KOPT-K1 (cell line): ENCODE results near the gene VPS37D.
"Not testable (repeated sequence)": the region's sequence is repeated elsewhere in the genome, so short reads cannot be mapped to it uniquely, and the experiment has no call there.

Experiments
- H3K27ac ChIP-seq: fragments of 200-600 bp; sonication (generic); 2 replicates; pipeline ENCODE4 v1.5.1; 2016; ENCODE audit warnings: antibody characterized with exemption, mild to moderate bottlenecking, low read depth, low read length; ENCODE audit not compliant: poor library complexity, severe bottlenecking
- H3K36me3 ChIP-seq: fragments of 200-600 bp; sonication (generic); 2 replicates; pipeline ENCODE4 v1.5.1; 2017; ENCODE audit warnings: antibody characterized with exemption, mild to moderate bottlenecking, low read length, moderate library complexity; ENCODE audit not compliant: insufficient read depth
- H3K9me3 ChIP-seq: fragments of 200-600 bp; sonication (generic); 2 replicates; pipeline ENCODE4 v1.5.1; 2017; ENCODE audit warnings: antibody characterized with exemption, low read length, mild to moderate bottlenecking; ENCODE audit not compliant: insufficient read depth, poor library complexity, severe bottlenecking

The VPS37D gene

GRCh38 chr7:73663033-73663432, 4.6 kb upstream of the VPS37D start:
- no peaks in the 10 kb centered on the region for H3K36me3 ChIP-seq
- H3K27ac ChIP-seq = no peak overlapping the region
- peaks cover 12% of the 10 kb centered on the region for H3K9me3 ChIP-seq

DNA sequence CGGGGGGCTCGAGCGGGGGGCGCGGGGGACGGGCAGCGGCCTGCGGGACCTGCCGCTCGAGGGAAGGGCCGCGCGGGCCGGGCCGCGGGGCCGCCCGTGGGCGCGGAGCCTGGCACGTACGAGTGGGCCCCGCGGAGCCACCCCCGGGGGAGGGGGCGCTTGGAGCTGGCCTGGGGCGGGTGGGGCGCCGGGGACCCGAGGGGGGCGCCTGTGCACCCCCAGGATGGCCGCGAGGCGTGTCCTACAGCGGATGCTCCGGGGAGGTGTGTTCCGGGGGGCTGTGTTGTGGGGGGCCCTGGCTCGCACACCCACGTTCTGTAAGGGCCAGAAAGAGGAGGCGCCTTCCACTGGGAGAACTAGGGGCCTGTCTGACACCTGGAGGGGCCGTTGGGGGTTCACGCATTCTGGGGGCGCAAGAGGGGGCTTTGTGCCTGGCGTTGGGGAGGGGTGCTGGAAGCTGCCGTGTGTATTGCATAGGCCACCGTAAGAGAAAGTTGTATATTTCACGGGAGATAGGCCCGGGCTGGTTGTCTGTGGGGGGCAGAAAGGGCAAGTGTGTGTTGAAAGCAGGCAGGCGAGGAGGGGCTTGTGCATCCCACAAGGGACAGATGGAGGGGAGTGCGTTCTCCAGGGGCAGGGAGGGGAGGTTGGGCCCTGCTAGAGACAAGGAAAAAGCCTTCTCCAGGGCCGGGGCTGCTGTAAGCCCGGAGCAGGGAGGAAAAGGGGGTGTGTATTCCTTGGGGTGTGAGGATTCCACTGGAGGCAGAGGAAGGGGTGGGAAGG, 663 bp downstream of the VPS37D start:
- H3K27ac ChIP-seq = no peak overlapping the region
- no peaks in the 10 kb centered on the region for H3K36me3 ChIP-seq
- H3K9me3 ChIP-seq = peaks cover 3% of the 10 kb centered on the region

DNA sequence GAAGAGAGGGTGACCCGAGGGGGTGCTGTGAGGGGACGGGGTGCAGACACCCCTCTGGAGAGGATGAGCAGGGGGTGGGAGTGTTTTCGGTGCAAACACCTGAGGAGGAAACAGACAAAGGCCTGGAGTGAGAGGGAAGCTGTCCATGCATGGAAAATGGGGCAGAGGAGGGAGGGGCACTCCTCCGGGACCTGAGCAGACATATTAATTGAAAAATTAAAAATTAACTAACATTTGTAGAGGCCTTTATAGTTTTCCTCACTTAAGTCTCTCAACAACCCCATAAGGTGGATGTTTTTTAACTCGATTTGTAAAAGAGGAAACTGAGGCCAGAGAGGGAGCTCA, 1.2 kb downstream of the VPS37D start:
- H3K9me3 ChIP-seq = no peaks in the 10 kb centered on the region
- H3K36me3 ChIP-seq = no peaks in the 10 kb centered on the region
- no peak overlapping the region for H3K27ac ChIP-seq

DNA sequence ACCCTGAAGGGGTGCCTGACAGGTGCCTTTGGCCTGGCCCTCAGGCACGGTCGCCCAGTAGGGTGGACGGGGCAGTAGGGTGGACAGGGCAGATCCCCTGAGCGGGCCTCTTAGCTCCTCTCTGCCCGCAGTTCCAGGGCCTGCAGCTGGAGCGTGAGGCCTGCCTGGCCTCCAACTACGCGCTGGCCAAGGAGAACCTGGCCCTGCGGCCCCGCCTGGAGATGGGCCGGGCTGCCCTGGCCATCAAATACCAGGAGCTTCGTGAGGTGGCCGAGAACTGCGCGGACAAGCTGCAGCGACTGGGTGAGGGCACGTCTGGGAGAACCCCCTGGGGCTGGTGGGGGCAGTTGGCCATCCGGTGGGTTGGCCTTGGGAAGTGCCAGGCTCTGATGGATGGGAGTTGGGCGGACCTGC, 1.7 kb downstream of the VPS37D start:
- Histone ChIP-seq H3K27ac (no peak overlapping the region), H3K9me3 (no peaks in the 10 kb centered on the region), H3K36me3 (no peaks in the 10 kb centered on the region)

DNA sequence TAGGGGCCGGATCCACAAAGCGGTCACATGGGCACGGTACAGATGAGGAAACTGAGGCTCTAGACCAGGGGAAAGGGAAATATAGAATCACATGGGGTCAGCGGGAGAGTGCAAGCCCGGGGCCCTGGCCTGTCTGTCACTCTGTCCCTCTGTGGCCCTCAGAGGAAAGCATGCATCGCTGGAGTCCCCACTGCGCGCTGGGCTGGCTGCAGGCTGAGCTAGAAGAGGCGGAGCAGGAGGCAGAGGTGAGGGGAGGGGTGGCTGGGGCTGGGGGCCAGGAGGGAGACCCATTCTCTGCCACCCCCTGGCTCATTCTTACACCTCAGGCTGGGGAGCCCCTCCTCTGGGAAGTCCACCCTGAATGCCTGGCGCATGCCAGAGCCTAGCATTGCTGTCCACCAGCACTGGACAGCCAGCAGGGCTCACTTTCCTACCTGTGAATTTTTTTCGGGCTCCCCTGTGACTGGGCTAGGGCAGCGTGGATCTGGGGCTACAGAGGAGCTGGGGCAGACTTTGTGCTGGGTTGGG, 2.3 kb downstream of the VPS37D start:
- no peaks in the 10 kb centered on the region for H3K36me3 ChIP-seq
- no peak overlapping the region for H3K27ac ChIP-seq
- H3K9me3 ChIP-seq = no peaks in the 10 kb centered on the region

DNA sequence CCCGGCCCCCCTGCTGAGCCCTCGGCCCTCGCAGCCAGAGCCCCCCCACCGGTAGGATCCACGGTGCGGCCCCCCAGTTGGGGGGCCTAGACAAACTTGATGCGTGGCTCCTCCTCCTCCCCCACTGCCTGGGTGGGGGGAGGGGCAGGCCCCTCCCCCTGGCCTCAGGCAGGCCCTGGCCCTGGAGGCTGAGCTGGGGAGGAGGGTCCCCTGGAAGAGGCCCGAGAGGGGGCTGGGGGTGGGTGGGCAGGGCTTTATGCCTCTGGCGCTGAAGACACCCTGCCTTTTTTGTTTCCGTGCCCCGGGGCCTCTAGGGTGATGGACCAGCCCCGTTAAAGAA, 3.7 kb downstream of the VPS37D start:
- Histone ChIP-seq H3K27ac (no peak overlapping the region), H3K9me3 (no peaks in the 10 kb centered on the region), H3K36me3 (no peaks in the 10 kb centered on the region)

DNA sequence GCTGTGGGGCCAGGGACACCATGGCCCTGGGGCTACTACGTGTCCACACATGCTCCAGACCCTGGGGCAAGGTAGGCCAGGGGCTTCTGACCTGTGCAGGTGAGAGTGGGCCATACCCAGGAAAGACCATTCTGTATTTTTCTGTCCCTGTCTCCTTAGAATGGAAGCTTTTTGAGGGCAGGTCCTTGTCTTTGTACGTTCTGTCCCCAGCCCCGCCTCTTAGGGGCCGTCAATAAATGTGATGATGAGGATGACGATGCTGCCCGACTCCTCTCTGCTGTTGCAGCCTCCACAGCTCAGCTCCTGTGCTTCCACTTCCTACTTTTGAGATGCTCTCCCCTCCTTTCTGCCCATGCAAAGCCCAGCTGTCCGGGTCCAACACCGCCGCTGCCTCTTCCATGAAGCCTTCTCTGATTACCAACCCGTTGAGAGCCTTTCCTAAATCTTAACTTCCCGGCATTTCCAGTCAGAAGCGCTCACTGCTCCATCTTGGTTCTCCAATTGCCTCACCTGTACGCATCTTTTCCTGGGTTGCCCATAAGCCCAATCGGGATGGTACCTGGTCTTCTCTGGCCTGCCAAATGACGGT, 4.3 kb downstream of the VPS37D start:
- Histone ChIP-seq H3K36me3 (no peaks in the 10 kb centered on the region), H3K27ac (no peak overlapping the region), H3K9me3 (no peaks in the 10 kb centered on the region)

GRCh38 chr7:73674468-73675124, 7.0 kb downstream of the VPS37D start:
- Histone ChIP-seq H3K36me3 (peaks cover 18% of the 10 kb centered on the region; the same call in 1 of the 2 replicates), H3K9me3 (no peaks in the 10 kb centered on the region), H3K27ac (no peak overlapping the region)

- peaks cover 20% of the 10 kb centered on the region; the same call in 1 of the 2 replicates for H3K36me3 ChIP-seq
- not testable (repeated sequence) for H3K27ac ChIP-seq
Observed at GRCh38 chr7:73676062-73676461, 8.4 kb downstream of the VPS37D start.

DNA sequence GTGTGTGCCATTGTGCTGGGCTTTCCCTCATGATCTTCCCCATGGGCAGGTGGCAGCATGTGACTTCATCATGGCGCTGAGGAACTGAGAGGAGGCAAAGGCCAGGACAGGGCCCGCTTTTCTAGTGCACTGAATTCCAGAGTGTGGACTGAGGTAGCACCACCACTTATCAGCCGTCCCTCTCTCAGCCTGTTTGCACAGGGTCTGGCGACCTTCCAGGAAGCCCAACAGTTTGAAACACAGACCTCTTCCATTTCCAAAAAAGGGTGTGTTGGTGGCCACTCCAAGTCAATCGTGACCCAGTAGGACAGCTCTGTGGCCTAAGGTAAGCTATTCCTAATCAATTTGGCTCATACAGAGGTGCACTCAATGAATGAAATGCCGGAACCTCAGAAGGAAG, 11.2 kb downstream of the VPS37D start:
- Histone ChIP-seq H3K36me3 (peaks cover 20% of the 10 kb centered on the region; the same call in 1 of the 2 replicates), H3K9me3 (no peaks in the 10 kb centered on the region), H3K27ac (no peak overlapping the region)

More at GRCh38 chr7:73676062-73676461, 8.4 kb downstream of the VPS37D start:
- H3K9me3 ChIP-seq = not testable (repeated sequence)

DNA sequence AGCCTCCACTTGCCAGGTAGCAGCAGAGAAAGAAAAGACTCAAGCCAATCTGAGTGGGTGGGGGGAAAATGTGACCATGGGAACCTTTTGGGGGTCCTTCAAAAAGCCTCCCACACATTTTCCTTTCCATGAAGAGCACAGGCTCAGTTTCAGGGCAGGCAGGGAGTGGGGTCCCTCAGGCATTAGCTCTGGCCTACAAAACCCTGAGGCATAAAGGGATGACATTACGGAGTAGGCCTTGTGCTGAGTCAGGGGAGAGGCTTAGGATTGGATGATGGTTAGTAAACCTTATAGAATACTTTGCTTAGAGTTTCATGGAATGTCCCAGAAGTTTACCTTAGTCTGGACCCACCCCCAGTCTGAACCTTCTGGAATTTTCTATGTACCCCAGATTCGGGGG, 12.1 kb downstream of the VPS37D start:
- H3K36me3 ChIP-seq = peaks cover 20% of the 10 kb centered on the region; the same call in 1 of the 2 replicates
- no peak overlapping the region for H3K27ac ChIP-seq
- no peaks in the 10 kb centered on the region for H3K9me3 ChIP-seq

DNA sequence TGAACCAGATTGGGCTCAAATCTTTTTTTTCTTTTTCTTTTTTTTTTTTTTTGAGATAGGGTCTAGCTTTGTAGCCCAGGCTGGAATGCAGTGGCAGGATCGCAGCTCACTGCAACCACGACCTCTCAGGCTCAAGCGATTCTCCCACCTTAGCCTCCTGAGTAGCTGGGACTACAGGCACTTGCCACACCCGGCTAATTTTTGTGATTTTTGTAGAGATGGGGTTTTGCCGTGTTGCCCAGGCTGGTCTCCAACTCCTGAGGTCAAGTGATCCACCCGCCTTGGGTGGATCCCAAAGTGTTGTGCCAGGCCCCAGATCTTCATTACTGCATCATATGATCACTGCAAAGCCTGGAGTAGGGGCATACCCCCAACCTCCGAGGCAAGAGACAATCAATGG, 12.9 kb downstream of the VPS37D start:
- Histone ChIP-seq H3K27ac (no peak overlapping the region), H3K9me3 (no peaks in the 10 kb centered on the region)

GRCh38 chr7:73681031-73681430, 13.4 kb downstream of the VPS37D start:
- Histone ChIP-seq H3K27ac (no peak overlapping the region), H3K9me3 (no peaks in the 10 kb centered on the region), H3K36me3 (peaks cover 21% of the 10 kb centered on the region)

More for the DNA sequence above, 12.9 kb downstream of the VPS37D start:
- H3K36me3 ChIP-seq = peaks cover 20% of the 10 kb centered on the region; the same call in 1 of the 2 replicates

GRCh38 chr7:73682745-73683055, 15.1 kb downstream of the VPS37D start:
- Histone ChIP-seq H3K27ac (peak overlapping the region; percentile 77), H3K36me3 (peaks cover 37% of the 10 kb centered on the region), H3K9me3 (no peaks in the 10 kb centered on the region)

DNA sequence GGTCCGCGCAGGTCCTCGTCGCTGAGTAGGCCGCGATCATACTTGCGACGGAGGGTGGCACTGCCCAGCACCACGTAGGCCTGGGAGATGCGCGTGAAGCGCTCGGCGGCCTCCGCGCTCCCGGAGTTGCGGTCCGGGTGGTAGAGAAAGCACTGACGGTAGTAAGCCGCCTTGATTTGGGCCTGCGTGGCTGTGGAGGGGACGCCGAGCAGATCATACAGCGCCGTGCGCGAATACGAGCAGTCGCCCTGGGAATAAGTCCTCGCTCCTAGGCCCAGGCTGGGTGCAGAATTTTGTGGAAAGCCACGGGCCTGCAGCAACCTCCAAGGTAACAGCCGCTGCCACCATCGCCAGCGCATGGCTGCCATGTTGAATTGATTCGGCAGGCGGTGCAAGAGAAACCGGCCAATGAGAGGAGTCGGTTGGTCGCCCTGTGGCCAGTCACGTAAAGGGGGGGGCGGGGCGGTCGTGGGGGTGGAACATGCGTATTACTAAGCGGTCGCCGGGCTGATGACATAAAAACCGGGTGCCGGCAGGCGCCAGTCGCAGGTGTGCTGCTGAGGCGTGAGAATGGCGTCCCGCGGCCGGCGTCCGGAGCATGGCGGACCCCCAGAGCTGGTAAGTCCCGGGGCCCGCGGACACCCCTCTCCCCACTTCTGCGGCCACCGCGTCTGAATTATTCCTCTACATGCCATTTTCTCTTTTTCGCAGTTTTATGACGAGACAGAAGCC, 15.6 kb downstream of the VPS37D start, which contains the start of the genes BUD23 and DNAJC30:
Gene BUD23, plus strand, starts transcription at position 542 of the 732 bp plus-strand sequence. Its CDS starts 29 bp downstream, at position 571.
Gene DNAJC30, minus strand, starts transcription at position 398 of the 732 bp plus-strand sequence. Its CDS starts 30 bp downstream, at position 368.
- H3K36me3 ChIP-seq = peaks cover 37% of the 10 kb centered on the region
- no peaks in the 10 kb centered on the region for H3K9me3 ChIP-seq
- H3K27ac ChIP-seq = peak within 1 kb of the TSS; percentile 77
